Lung (tissue), 12 donors: ENCODE measurements around the gene HIVEP1. TPM values are rescaled to one million over a fixed set of nuclear protein-coding genes. Genes with fewer than 3 reads are reported as not detected.
A peak's percentile ranks its signal among the peaks of the same experiment; 100 is the strongest.

Experiments
- ATAC-seq: fragments of 200-7000 bp; cut with Tn5 transposase; one replicate; pipeline ENCODE4 v1.9.1; 2020; ENCODE audit warnings: moderate number of reproducible peaks; ENCODE audit not compliant: insufficient read depth, low FRiP score
- DNase-seq, 3 donors: peaks; one replicate each; pipeline ENCODE4 v3.0.0-alpha.2; 2013 to 2017
- H3K27ac ChIP-seq, 2 donors: one replicate each; pipeline ENCODE4 v1.5.1; 2013; ENCODE audit warnings: mild to moderate bottlenecking in 2 of 2, moderate library complexity in 2 of 2, control low read depth in 1 of 2, inconsistent platforms in 1 of 2, low read depth in 1 of 2, low read length in 1 of 2
- H3K27me3 ChIP-seq, 3 donors: one replicate each; pipeline ENCODE4 v1.5.1; 2013; ENCODE audit warnings: low read length in 2 of 3; ENCODE audit not compliant: control insufficient read depth in 3 of 3, insufficient read depth in 3 of 3
- H3K36me3 ChIP-seq, 4 donors: one replicate each; pipeline ENCODE4 v1.5.1; 2013; ENCODE audit warnings: low read length in 4 of 4, mild to moderate bottlenecking in 1 of 4, moderate library complexity in 1 of 4; ENCODE audit not compliant: control insufficient read depth in 4 of 4, insufficient read depth in 4 of 4
- H3K4me1 ChIP-seq, 5 donors: one replicate each; pipeline ENCODE4 v1.5.1; 2013; ENCODE audit warnings: low read length in 5 of 5, mild to moderate bottlenecking in 2 of 5, moderate library complexity in 1 of 5; ENCODE audit not compliant: control insufficient read depth in 5 of 5, insufficient read depth in 5 of 5
- H3K4me3 ChIP-seq: one replicate; pipeline ENCODE4 v1.5.1; 2013; ENCODE audit warnings: mild to moderate bottlenecking, control low read depth, moderate library complexity
- H3K9ac ChIP-seq, 2 donors: one replicate each; pipeline ENCODE4 v1.5.1; 2013; ENCODE audit warnings: low read length in 2 of 2, control low read depth in 1 of 2; ENCODE audit not compliant: insufficient read depth in 1 of 2
- H3K9me3 ChIP-seq, 4 donors: one replicate each; pipeline ENCODE4 v1.5.1; 2013; ENCODE audit warnings: low read length in 3 of 4, mild to moderate bottlenecking in 1 of 4, moderate library complexity in 1 of 4; ENCODE audit not compliant: control insufficient read depth in 4 of 4, insufficient read depth in 3 of 4
- CTCF ChIP-seq: IDR thresholded peaks from 2 replicates; pipeline ENCODE4 v1.5.1; 2012; ENCODE audit warnings: mild to moderate bottlenecking; ENCODE audit errors: control extremely low read depth, extremely low read depth
- WGBS, 2 donors: extraction: QIAGEN DNeasy Blood & Tissue Kit; methylation state at CpG; one replicate each; pipeline ENCODE4 v1.1.7; 2013; 5-methylcytosine and 5-hydroxymethylcytosine counted together
- polyA plus RNA-seq, 2 donors: library from polyadenylated mRNA; stranded (reverse); fragments of 200-250 nt; gene quantifications; one replicate each; pipeline ENCODE4 v1.2.1, GENCODE V29; 2013
- total RNA-seq, 2 donors: library from RNA; depleted of rRNA in 1 of 2; stranded (reverse); fragments of >200 nt in 1 of 2; gene quantifications; one replicate each; pipeline ENCODE4 v1.2.1, GENCODE V29; 2014 to 2021
- donor health status: control.
- donor health status: control.
- donor health status: Bipolar disorder and iron deficiency.
- donor health status: healthy.
- donor health status: DM: yes; HTN: yes; CAD: no.

Gene HIVEP1
- total and polyA plus RNA-seq, 4 donors: 3.1 to 49.6 (median 20.5) TPM

- Histone ChIP-seq H3K27ac (no peak overlapping the region), H3K27me3 (no peaks in the 10 kb centered on the region), H3K9ac (no peak overlapping the region), H3K9me3 (peaks cover 0 to 1% (median 0%) of the 10 kb centered on the region in 4 donors), H3K36me3 (no peaks in the 10 kb centered on the region), H3K4me3 (no peak overlapping the region), H3K4me1 (peaks cover 0 to 4% (median 2%) of the 10 kb centered on the region in 5 donors)
- 95% methylated on average over 2 of the region's 2 CpGs for WGBS, 2 donors
- no peak for DNase-seq
- no peak for ATAC-seq
- no peak for TF ChIP-seq CTCF
Measured at GRCh38 chr6:11965499-11965898, 46.6 kb upstream of the HIVEP1 start.

- no peak overlapping the region for H3K27ac ChIP-seq
- WGBS, 2 donors: 74% methylated on average over 3 of the region's 3 CpGs
- ATAC-seq: no peak
Measured at GRCh38 chr6:11968241-11968806, 43.8 kb upstream of the HIVEP1 start.

GRCh38 chr6:11969092-11969491 lies 43.0 kb upstream of the HIVEP1 start:
- 37 to 67% methylated on average over 2 of the region's 2 CpGs for WGBS, 2 donors
- H3K9ac ChIP-seq: no peak overlapping the region
- H3K4me3 ChIP-seq: no peak overlapping the region
- no peak for TF ChIP-seq CTCF
- no peaks in the 10 kb centered on the region for H3K27me3 ChIP-seq
- no peaks in the 10 kb centered on the region for H3K36me3 ChIP-seq
- peak overlapping the region in 1 of 2 donors; percentile 13 for H3K27ac ChIP-seq
- ATAC-seq (no peak), DNase-seq (peak; percentile 44 to 75 (median 72))
- H3K9me3 ChIP-seq: peaks cover 0 to 1% (median 0%) of the 10 kb centered on the region in 4 donors
- H3K4me1 ChIP-seq: peaks cover 0 to 5% (median 2%) of the 10 kb centered on the region in 5 donors

More at GRCh38 chr6:11968241-11968806, 43.8 kb upstream of the HIVEP1 start:
- no peaks in the 10 kb centered on the region for H3K27me3 ChIP-seq
- no peak for TF ChIP-seq CTCF
- peaks cover 0 to 1% (median 0%) of the 10 kb centered on the region in 4 donors for H3K9me3 ChIP-seq
- H3K9ac ChIP-seq: no peak overlapping the region
- H3K36me3 ChIP-seq: no peaks in the 10 kb centered on the region
- H3K4me1 ChIP-seq: peaks cover 0 to 5% (median 2%) of the 10 kb centered on the region in 5 donors
- no peak overlapping the region for H3K4me3 ChIP-seq
- DNase-seq: no peak

- ATAC-seq: no peak
- peaks cover 0 to 1% (median 0%) of the 10 kb centered on the region in 4 donors for H3K9me3 ChIP-seq
Measured at GRCh38 chr6:11970114-11970513, 42.0 kb upstream of the HIVEP1 start.

More at GRCh38 chr6:11970114-11970513, 42.0 kb upstream of the HIVEP1 start:
- H3K27ac ChIP-seq: no peak overlapping the region
- H3K4me3 ChIP-seq: no peak overlapping the region
- peaks cover 0 to 5% (median 2%) of the 10 kb centered on the region in 5 donors for H3K4me1 ChIP-seq
- H3K27me3 ChIP-seq: no peaks in the 10 kb centered on the region
- no peak for TF ChIP-seq CTCF
- 87 to 95% methylated on average over 3 of the region's 3 CpGs for WGBS, 2 donors
- no peaks in the 10 kb centered on the region for H3K36me3 ChIP-seq
- H3K9ac ChIP-seq: no peak overlapping the region
- no peak for DNase-seq
